HG03060 (cell line): ENCODE results near the gene CELSR3.

Experiments
- ATAC-seq: cut with Tn5 transposase; IDR thresholded peaks from one replicate; pipeline ENCODE4 v1.9.1; 2021; ENCODE audit warnings: low read depth, moderate number of reproducible peaks; ENCODE audit not compliant: unreplicated experiment

Gene CELSR3

GRCh38 chr3:48662145-48662752 is 437 bp downstream of the CELSR3 start:
- no peak for ATAC-seq

- no peak for ATAC-seq
Observed at GRCh38 chr3:48661501-48662144, 1.1 kb downstream of the CELSR3 start.

- ATAC-seq, result no peak
Observed at GRCh38 chr3:48660800-48661400, 1.8 kb downstream of the CELSR3 start.

- ATAC-seq, result no peak
Observed at GRCh38 chr3:48656841-48657281, 5.8 kb downstream of the CELSR3 start.

- no peak for ATAC-seq
Observed at GRCh38 chr3:48656061-48656840, 6.4 kb downstream of the CELSR3 start.

- no peak for ATAC-seq
Observed at GRCh38 chr3:48655606-48656005, 7.1 kb downstream of the CELSR3 start.

- ATAC-seq, result no peak
Observed at GRCh38 chr3:48655063-48655462, 7.6 kb downstream of the CELSR3 start.

- ATAC-seq, result no peak
Observed at GRCh38 chr3:48652923-48653715, 9.6 kb downstream of the CELSR3 start.

- ATAC-seq, result no peak
Observed at GRCh38 chr3:48651771-48652170, 10.9 kb downstream of the CELSR3 start.

GRCh38 chr3:48650723-48651122 is 12.0 kb downstream of the CELSR3 start:
- ATAC-seq, result no peak

- ATAC-seq, result no peak
Observed at GRCh38 chr3:48648188-48648850, 14.4 kb downstream of the CELSR3 start.

- no peak for ATAC-seq
Observed at GRCh38 chr3:48647714-48648113, 15.0 kb downstream of the CELSR3 start.

- no peak for ATAC-seq
Observed at GRCh38 chr3:48644898-48645760, 17.6 kb downstream of the CELSR3 start.

- no peak for ATAC-seq
Observed at GRCh38 chr3:48642605-48643004, 20.1 kb downstream of the CELSR3 start.

GRCh38 chr3:48641396-48641795 is 21.3 kb downstream of the CELSR3 start:
- no peak for ATAC-seq

GRCh38 chr3:48639944-48640606 is 22.6 kb downstream of the CELSR3 start:
- ATAC-seq, result no peak

- ATAC-seq, result no peak
Observed at GRCh38 chr3:48637305-48637704, 25.4 kb downstream of the CELSR3 start.

- ATAC-seq, result no peak
Observed at GRCh38 chr3:48636149-48636655, 26.5 kb downstream of the CELSR3 start.
